IMR-90 (cell line): Measurements from ENCODE around the gene NFE2L1.

Experiments
- CEBPB ChIP-seq: IDR thresholded peaks from 2 replicates; pipeline ENCODE4 v1.6.1; 2012; ENCODE audit warnings: low read depth, low read length, improper control_type of control experiment
- FOS ChIP-seq: fragments of 150-350 bp; IDR thresholded peaks from 2 replicates; pipeline ENCODE4 v1.6.1; 2016; ENCODE audit warnings: low read depth, low read length
- MAZ ChIP-seq: IDR thresholded peaks from 2 replicates; pipeline ENCODE4 v1.6.1; 2012; ENCODE audit warnings: low read depth, mild to moderate bottlenecking, low read length, improper control_type of control experiment, moderate library complexity, borderline replicate concordance
- POLR2A ChIP-seq: IDR thresholded peaks from 2 replicates; pipeline ENCODE4 v1.6.1; 2012; ENCODE audit warnings: mild to moderate bottlenecking, low read depth, low read length
- RFX5 ChIP-seq: IDR thresholded peaks from 2 replicates; pipeline ENCODE4 v1.8.0; 2012; ENCODE audit warnings: low read depth, mild to moderate bottlenecking, low read length, moderate library complexity
- SMC3 ChIP-seq: fragments of 150-350 bp; IDR thresholded peaks from 2 replicates; pipeline ENCODE4 v1.6.1; 2016; ENCODE audit warnings: low read depth, mild to moderate bottlenecking, antibody characterized with exemption, low read length, moderate library complexity
- TF ChIP-seq, protein P1 (sequence below): fragments of 150-350 bp; IDR thresholded peaks from 2 replicates; pipeline ENCODE4 v1.6.1; 2016; ENCODE audit warnings: low read depth, mild to moderate bottlenecking, low read length, moderate library complexity, borderline replicate concordance
- TF ChIP-seq, protein P2 (sequence below): conservative IDR thresholded peaks from 2 replicates; pipeline ENCODE4 v1.5.1; 2012; ENCODE audit warnings: mild to moderate bottlenecking, low read depth, low read length, improper control_type of control experiment

DNA sequence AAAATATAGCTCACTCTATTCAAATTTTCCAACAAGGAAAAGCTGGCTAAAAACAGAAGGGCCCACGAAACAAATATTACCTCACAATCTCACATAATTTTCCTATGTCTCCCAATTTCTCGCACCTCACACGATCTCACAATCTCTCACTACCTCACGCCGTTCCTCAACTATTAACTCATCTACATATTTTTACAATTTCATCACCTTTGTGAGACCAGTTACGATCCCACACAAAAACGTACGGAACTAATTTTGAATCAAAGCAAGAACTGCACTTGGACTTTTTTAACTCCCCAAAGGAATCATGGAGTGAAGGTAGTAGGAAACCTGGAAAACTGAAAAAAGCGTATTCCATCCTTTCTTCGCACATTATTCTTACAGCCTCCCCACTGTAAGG, 52.0 kb downstream of the NFE2L1 start:
- TF ChIP-seq RFX5: no peak
- no peak for TF ChIP-seq SMC3
- TF ChIP-seq, protein P1, sequence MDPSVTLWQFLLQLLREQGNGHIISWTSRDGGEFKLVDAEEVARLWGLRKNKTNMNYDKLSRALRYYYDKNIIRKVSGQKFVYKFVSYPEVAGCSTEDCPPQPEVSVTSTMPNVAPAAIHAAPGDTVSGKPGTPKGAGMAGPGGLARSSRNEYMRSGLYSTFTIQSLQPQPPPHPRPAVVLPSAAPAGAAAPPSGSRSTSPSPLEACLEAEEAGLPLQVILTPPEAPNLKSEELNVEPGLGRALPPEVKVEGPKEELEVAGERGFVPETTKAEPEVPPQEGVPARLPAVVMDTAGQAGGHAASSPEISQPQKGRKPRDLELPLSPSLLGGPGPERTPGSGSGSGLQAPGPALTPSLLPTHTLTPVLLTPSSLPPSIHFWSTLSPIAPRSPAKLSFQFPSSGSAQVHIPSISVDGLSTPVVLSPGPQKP: no peak
- TF ChIP-seq, protein P2, sequence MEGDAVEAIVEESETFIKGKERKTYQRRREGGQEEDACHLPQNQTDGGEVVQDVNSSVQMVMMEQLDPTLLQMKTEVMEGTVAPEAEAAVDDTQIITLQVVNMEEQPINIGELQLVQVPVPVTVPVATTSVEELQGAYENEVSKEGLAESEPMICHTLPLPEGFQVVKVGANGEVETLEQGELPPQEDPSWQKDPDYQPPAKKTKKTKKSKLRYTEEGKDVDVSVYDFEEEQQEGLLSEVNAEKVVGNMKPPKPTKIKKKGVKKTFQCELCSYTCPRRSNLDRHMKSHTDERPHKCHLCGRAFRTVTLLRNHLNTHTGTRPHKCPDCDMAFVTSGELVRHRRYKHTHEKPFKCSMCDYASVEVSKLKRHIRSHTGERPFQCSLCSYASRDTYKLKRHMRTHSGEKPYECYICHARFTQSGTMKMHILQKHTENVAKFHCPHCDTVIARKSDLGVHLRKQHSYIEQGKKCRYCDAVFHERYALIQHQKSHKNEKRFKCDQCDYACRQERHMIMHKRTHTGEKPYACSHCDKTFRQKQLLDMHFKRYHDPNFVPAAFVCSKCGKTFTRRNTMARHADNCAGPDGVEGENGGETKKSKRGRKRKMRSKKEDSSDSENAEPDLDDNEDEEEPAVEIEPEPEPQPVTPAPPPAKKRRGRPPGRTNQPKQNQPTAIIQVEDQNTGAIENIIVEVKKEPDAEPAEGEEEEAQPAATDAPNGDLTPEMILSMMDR: no peak
- no peak for TF ChIP-seq MAZ
- TF ChIP-seq FOS: no peak
- peak; percentile 39; the same call in 1 of the 2 replicates for TF ChIP-seq POLR2A
- TF ChIP-seq CEBPB: peak; percentile 54; the same call in 1 of the 2 replicates
